Uterus (tissue), 4 donors: ENCODE measurements around the gene CAPN1. TPM values are rescaled to one million over a fixed set of nuclear protein-coding genes. Genes with fewer than 3 reads are reported as not detected.

ENCODE experiments used
- DNase-seq, 2 donors: peaks; one replicate each; pipeline ENCODE4 v3.0.0-alpha.2; 2019 to 2020
- H3K27ac ChIP-seq, 2 donors: fragments of 200-600 bp; sonication (generic); 1 replicate in 1 of 2; 2 replicates in 1 of 2; pipeline ENCODE4 v1.5.1; 2016 to 2018
- H3K27me3 ChIP-seq, 2 donors: fragments of 200-600 bp; sonication (generic); one replicate each; pipeline ENCODE4 v1.5.1; 2018 to 2019; ENCODE audit warnings: control low read depth in 1 of 2
- H3K36me3 ChIP-seq, 2 donors: fragments of 200-600 bp; sonication (generic); one replicate each; pipeline ENCODE4 v1.5.1; 2019; ENCODE audit warnings: control low read depth in 1 of 2
- H3K4me1 ChIP-seq, 2 donors: fragments of 200-600 bp; sonication (generic); one replicate each; pipeline ENCODE4 v1.5.1; 2018 to 2019; ENCODE audit warnings: control low read depth in 1 of 2
- H3K4me3 ChIP-seq, 2 donors: fragments of 200-600 bp; sonication (generic); 1 replicate in 1 of 2; 2 replicates in 1 of 2; pipeline ENCODE4 v1.5.1; 2018 to 2019; ENCODE audit warnings: mild to moderate bottlenecking in 1 of 2
- H3K9me3 ChIP-seq, 2 donors: fragments of 200-600 bp; sonication (generic); one replicate each; pipeline ENCODE4 v1.5.1; 2019; ENCODE audit warnings: control low read depth in 1 of 2
- POLR2A ChIP-seq, 2 donors: fragments of 450-650 bp; IDR thresholded peaks; one replicate each; pipeline ENCODE4 v1.6.1; 2016; ENCODE audit warnings: antibody characterized with exemption in 2 of 2, mild to moderate bottlenecking in 1 of 2, moderate library complexity in 1 of 2
- intact Hi-C: fragments of 100-400 bp; cut with DNase I; formaldehyde crosslinking; loops from one replicate; pipeline ENCODE4 v1.15.1; 2023; ENCODE audit warnings: low total_unique reads
- total RNA-seq, 4 donors: library from RNA; depleted of rRNA in 3 of 4; stranded (reverse); fragments of >200 nt in 3 of 4; gene quantifications; one replicate each; pipeline versions ENCODE4 v1.1.0 to v1.2.4, GENCODE V29; 2014 to 2023
- TF ChIP-seq, protein P1 (sequence below), 4 experiments: fragments of 200-600 bp in 2 of 4; fragments of 450-650 bp in 2 of 4; sonication (generic) in 2 of 4; IDR thresholded peaks; one replicate each; pipeline ENCODE4 v1.5.1; 2016 to 2019; ENCODE audit warnings: antibody characterized with exemption in 4 of 4, mild to moderate bottlenecking in 2 of 4, moderate library complexity in 1 of 4
- donor health status: DM: yes; HTN: yes; CAD: no.

The CAPN1 gene
- total RNA-seq, 4 donors from 2014 or later: 122 to 174 (median 157) TPM

DNA sequence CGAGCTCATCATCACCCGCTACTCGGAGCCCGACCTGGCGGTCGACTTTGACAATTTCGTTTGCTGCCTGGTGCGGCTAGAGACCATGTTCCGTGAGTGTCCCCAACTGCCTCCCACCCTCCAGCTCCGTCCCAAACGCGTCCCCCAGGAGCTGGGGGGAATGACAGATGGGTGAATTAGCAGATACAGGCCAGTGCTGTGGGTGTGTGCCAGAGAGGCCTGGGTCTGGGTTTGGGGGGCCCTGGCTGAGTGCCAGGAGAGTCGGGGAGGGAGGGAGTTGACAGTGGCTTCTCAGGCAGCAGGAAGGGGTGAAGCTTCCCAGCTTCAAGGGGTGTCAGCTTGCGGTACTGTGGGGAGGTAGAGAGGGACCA lies 28.6 kb downstream of the CAPN1 start:
- H3K4me3 ChIP-seq: no peak overlapping the region
- no peaks in the 10 kb centered on the region for H3K4me1 ChIP-seq
- TF ChIP-seq, protein P1, sequence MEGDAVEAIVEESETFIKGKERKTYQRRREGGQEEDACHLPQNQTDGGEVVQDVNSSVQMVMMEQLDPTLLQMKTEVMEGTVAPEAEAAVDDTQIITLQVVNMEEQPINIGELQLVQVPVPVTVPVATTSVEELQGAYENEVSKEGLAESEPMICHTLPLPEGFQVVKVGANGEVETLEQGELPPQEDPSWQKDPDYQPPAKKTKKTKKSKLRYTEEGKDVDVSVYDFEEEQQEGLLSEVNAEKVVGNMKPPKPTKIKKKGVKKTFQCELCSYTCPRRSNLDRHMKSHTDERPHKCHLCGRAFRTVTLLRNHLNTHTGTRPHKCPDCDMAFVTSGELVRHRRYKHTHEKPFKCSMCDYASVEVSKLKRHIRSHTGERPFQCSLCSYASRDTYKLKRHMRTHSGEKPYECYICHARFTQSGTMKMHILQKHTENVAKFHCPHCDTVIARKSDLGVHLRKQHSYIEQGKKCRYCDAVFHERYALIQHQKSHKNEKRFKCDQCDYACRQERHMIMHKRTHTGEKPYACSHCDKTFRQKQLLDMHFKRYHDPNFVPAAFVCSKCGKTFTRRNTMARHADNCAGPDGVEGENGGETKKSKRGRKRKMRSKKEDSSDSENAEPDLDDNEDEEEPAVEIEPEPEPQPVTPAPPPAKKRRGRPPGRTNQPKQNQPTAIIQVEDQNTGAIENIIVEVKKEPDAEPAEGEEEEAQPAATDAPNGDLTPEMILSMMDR (IDR thresholded peaks at IDR 0.05): no peak
- TF ChIP-seq POLR2A (IDR thresholded peaks at IDR 0.05): no peak
- intact Hi-C loops: no loop called here
- no peak overlapping the region for H3K27ac ChIP-seq
- no peaks in the 10 kb centered on the region for H3K27me3 ChIP-seq
- no peaks in the 10 kb centered on the region for H3K36me3 ChIP-seq
- H3K9me3 ChIP-seq: no peaks in the 10 kb centered on the region
- DNase-seq: no peak

DNA sequence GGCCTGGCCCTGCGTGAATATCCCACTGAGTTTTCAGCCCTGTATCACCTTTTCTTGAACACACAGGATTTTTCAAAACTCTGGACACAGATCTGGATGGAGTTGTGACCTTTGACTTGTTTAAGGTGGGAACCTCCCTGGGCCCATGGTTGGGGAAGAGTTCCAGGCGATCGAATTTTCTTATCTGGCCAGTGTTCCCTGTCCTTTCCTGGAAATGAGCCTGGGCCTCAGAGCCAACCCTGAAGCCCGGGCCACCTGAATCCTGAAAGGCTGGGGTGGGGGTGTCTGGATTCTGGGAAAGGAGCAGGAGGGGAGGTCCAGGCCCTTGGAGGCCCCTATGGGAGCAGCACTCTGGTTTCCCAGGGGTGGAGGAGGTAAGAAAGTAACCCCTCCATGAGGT lies 29.0 kb downstream of the CAPN1 start:
- no peak overlapping the region for H3K4me3 ChIP-seq
- H3K9me3 ChIP-seq: no peaks in the 10 kb centered on the region
- DNase-seq: no peak
- no peaks in the 10 kb centered on the region for H3K4me1 ChIP-seq
- intact Hi-C loops: no loop called here
- TF ChIP-seq, protein P1 (IDR thresholded peaks at IDR 0.05): no peak
- no peak for TF ChIP-seq POLR2A (IDR thresholded peaks at IDR 0.05)
- H3K27me3 ChIP-seq: no peaks in the 10 kb centered on the region
- no peak overlapping the region for H3K27ac ChIP-seq
- H3K36me3 ChIP-seq: no peaks in the 10 kb centered on the region

DNA sequence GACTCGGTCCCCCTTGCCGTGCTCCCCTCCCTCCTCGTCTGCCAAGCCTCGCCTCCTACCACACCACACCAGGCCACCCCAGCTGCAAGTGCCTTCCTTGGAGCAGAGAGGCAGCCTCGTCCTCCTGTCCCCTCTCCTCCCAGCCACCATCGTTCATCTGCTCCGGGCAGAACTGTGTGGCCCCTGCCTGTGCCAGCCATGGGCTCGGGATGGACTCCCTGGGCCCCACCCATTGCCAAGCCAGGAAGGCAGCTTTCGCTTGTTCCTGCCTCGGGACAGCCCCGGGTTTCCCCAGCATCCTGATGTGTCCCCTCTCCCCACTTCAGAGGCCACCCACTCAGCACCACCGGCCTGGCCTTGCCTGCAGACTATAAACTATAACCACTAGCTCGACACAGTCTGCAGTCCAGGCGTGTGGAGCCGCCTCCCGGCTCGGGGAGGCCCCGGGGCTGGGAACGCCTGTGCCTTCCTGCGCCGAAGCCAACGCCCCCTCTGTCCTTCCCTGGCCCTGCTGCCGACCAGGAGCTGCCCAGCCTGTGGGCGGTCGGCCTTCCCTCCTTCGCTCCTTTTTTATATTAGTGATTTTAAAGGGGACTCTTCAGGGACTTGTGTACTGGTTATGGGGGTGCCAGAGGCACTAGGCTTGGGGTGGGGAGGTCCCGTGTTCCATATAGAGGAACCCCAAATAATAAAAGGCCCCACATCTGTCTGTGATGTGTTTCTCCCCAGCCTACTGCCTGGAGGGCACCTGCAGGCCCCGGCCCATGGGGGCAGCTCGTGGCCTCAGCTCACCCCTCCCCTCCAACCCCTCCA lies 29.8 kb downstream of the CAPN1 start:
- Histone ChIP-seq H3K4me3 (no peak overlapping the region), H3K36me3 (no peaks in the 10 kb centered on the region), H3K4me1 (no peaks in the 10 kb centered on the region), H3K9me3 (no peaks in the 10 kb centered on the region), H3K27me3 (no peaks in the 10 kb centered on the region), H3K27ac (no peak overlapping the region)
- intact Hi-C loops: no loop called here
- no peak for TF ChIP-seq POLR2A (IDR thresholded peaks at IDR 0.05)
- TF ChIP-seq, protein P1 (IDR thresholded peaks at IDR 0.05): no peak
- DNase-seq: no peak

DNA sequence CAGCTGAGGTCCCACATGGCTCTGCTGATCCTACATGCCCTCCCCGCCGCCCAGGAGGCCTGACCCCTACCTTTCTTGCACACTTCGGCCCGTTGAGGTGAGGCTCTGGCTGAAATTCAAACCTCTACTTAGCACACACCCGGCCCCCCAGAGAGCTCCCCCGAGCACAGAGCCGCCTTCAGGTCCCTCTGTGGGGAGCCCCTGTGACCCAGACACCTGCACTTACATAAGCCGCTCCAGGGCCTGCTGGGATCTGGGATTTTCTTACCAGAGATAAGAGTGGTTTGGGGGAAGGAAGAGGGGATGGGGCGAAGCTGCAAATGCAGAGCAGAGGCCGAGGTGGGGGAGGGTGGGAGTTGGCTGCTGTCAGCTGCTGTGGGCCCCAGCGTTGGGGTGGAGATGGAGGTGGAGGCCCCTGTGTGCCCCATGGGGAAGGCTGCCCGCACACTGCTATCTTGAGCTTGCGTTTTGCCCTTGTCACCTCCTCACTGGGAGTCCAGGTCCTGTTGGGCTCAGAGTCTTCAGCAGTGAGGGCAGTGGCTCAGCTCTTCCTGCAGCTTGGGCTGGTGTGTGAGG lies 30.6 kb downstream of the CAPN1 start:
- no peak for TF ChIP-seq POLR2A (IDR thresholded peaks at IDR 0.05)
- TF ChIP-seq, protein P1 (IDR thresholded peaks at IDR 0.05): no peak
- H3K27me3 ChIP-seq: no peaks in the 10 kb centered on the region
- no peak overlapping the region for H3K4me3 ChIP-seq
- H3K9me3 ChIP-seq: no peaks in the 10 kb centered on the region
- DNase-seq: no peak
- intact Hi-C loops: no loop called here
- no peak overlapping the region for H3K27ac ChIP-seq
- no peaks in the 10 kb centered on the region for H3K36me3 ChIP-seq
- H3K4me1 ChIP-seq: no peaks in the 10 kb centered on the region
